GM12878 (cell line): ENCODE data around the gene MRPS18A. TPM values are rescaled to one million over a fixed set of nuclear protein-coding genes. Genes with fewer than 3 reads are reported as not detected.
A peak's percentile ranks its signal among the peaks of the same experiment; 100 is the strongest.

Source experiments
- ATF7 ChIP-seq: fragments of 450-650 bp; IDR thresholded peaks from 2 replicates; pipeline ENCODE4 v1.6.1; 2016; ENCODE audit warnings: low read depth, mild to moderate bottlenecking
- BHLHE40 ChIP-seq, 2 experiments: fragments of 450-650 bp in 1 of 2; IDR thresholded peaks; 2 replicates each; pipeline ENCODE4 v1.6.1; 2011 to 2017; ENCODE audit warnings: low read depth in 2 of 2, borderline replicate concordance in 1 of 2, improper control_type of control experiment in 1 of 2, low read length in 1 of 2, mild to moderate bottlenecking in 1 of 2
- BRCA1 ChIP-seq: IDR thresholded peaks from 2 replicates; pipeline ENCODE4 v1.6.1; 2011; ENCODE audit warnings: low read depth, low read length, improper control_type of control experiment
- EED ChIP-seq: sonication (generic); IDR thresholded peaks from 2 replicates; pipeline ENCODE4 v1.6.1; 2016; ENCODE audit warnings: antibody characterized with exemption, low read depth
- ETV6 ChIP-seq, 2 experiments: fragments of 450-650 bp in 1 of 2; IDR thresholded peaks in 1 of 2; conservative IDR thresholded peaks in 1 of 2; 2 replicates each; pipeline ENCODE4 v1.6.1; 2014; ENCODE audit warnings: antibody characterized with exemption in 1 of 2, borderline replicate concordance in 1 of 2, low read depth in 1 of 2, mild to moderate bottlenecking in 1 of 2, moderate library complexity in 1 of 2
- IKZF2 ChIP-seq, 2 experiments: fragments of 450-650 bp; IDR thresholded peaks; 2 replicates each; pipeline ENCODE4 v1.6.1; 2017; ENCODE audit warnings: mild to moderate bottlenecking in 2 of 2, moderate library complexity in 2 of 2
- JUNB ChIP-seq: IDR thresholded peaks from 2 replicates; pipeline ENCODE4 v1.6.1; 2016; ENCODE audit warnings: antibody characterized with exemption, mild to moderate bottlenecking
- MYC ChIP-seq: IDR thresholded peaks from 2 replicates; pipeline ENCODE4 v1.6.1; 2011; ENCODE audit warnings: mild to moderate bottlenecking, low read length, moderate library complexity, inconsistent platforms; ENCODE audit not compliant: insufficient read depth, insufficient replicate concordance, insufficient read length, severe bottlenecking
- RAD51 ChIP-seq: fragments of 450-650 bp; IDR thresholded peaks from 2 replicates; pipeline ENCODE4 v1.6.1; 2016; ENCODE audit warnings: moderate library complexity, mild to moderate bottlenecking, inconsistent platforms
- SIX5 ChIP-seq: IDR thresholded peaks from 2 replicates; pipeline ENCODE4 v1.6.1; 2011; ENCODE audit warnings: mild to moderate bottlenecking, low read depth, low read length, moderate library complexity; ENCODE audit not compliant: severe bottlenecking
- SMAD1 ChIP-seq: fragments of 450-650 bp; IDR thresholded peaks from 2 replicates; pipeline ENCODE4 v1.6.1; 2018; ENCODE audit warnings: mild to moderate bottlenecking, low read depth; ENCODE audit not compliant: partially characterized antibody
- STAT1 ChIP-seq: fragments of 450-650 bp; conservative IDR thresholded peaks from 2 replicates; pipeline ENCODE4 v1.6.1; 2014; ENCODE audit warnings: antibody characterized with exemption, mild to moderate bottlenecking
- TCF3 ChIP-seq: IDR thresholded peaks from 2 replicates; pipeline ENCODE4 v1.6.1; 2012; ENCODE audit warnings: low read depth, mild to moderate bottlenecking, low read length, borderline replicate concordance; ENCODE audit not compliant: insufficient read depth
- ZBTB11 ChIP-seq: fragments of 450-650 bp; formaldehyde crosslinking; IDR thresholded peaks from 2 replicates; pipeline ENCODE4 v1.5.0; 2022; ENCODE audit warnings: mild to moderate bottlenecking, missing genetic modification characterization
- ZBTB4 ChIP-seq: fragments of 450-650 bp; formaldehyde crosslinking; IDR thresholded peaks from 2 replicates; pipeline ENCODE4 v1.4.0; 2022; ENCODE audit warnings: mild to moderate bottlenecking, moderate library complexity
- ZZZ3 ChIP-seq: IDR thresholded peaks from 2 replicates; pipeline ENCODE4 v1.6.1; 2011; ENCODE audit warnings: low read depth; ENCODE audit not compliant: control insufficient read depth, insufficient read length
- polyA plus RNA-seq, 11 experiments: library from polyadenylated mRNA; depleted of rRNA in 4 of 11; unstranded in 6 of 11; stranded (reverse) in 5 of 11; fragments of >200 nt; fragmentation: Nextera tagmentation in 4 of 11; fragmentation: Illumina TruSeq in 1 of 11; extraction: Ambion mirVana in 4 of 11; extraction: Trizol in 1 of 11; gene quantifications; 1 replicate in 1 of 11; 2 replicates in 10 of 11; pipeline versions ENCODE4 v1.2.1 to v1.2.3, GENCODE V29; 2011 to 2016; ENCODE audit warnings: inconsistent platforms in 2 of 11, missing spikeins in 2 of 11, low read depth in 1 of 11
- total RNA-seq, 4 experiments: library from RNA; depleted of rRNA in 3 of 4; stranded (reverse); fragments of >200 nt in 3 of 4; fragmentation: Illumina TruSeq in 1 of 4; extraction: Trizol in 1 of 4; gene quantifications; 2 replicates each; pipeline versions ENCODE4 v1.2.1 to v1.2.3, GENCODE V29; 2013 to 2021
- TF ChIP-seq, protein P1 (sequence below): fragments of 450-650 bp; IDR thresholded peaks from 2 replicates; pipeline ENCODE4 v1.6.1; 2018; ENCODE audit warnings: mild to moderate bottlenecking, low read depth, moderate library complexity; ENCODE audit not compliant: partially characterized antibody
- TF ChIP-seq, protein P2 (sequence below): fragments of 450-650 bp; IDR thresholded peaks from 2 replicates; pipeline ENCODE4 v1.6.1; 2016; ENCODE audit warnings: mild to moderate bottlenecking

Gene MRPS18A
- total and polyA plus RNA-seq, 10 of the 15 experiments (the other 5 are each of a cell fraction or from before 2014, with no cell fraction given): 66.3 to 158 (median 98.7) TPM

GRCh38 chr6:43629505-43630300 lies 57.9 kb downstream of the MRPS18A start (continued):
- TF ChIP-seq ZBTB11 (CRISPR knock-in tag) (no peak), BRCA1 (no peak), ZZZ3 (no peak), TCF3 (no peak), STAT1 (0 out of 2 replicates have a peak, but pooled peaks have one; percentile 80), MYC (peak; percentile 57), ZBTB4 (no peak), ETV6 (conservative IDR thresholded peaks at IDR 0.05 in 1 of 2, IDR thresholded peaks at IDR 0.05 in 1 of 2; ENCODE audit: borderline replicate concordance in 1 of 2, low read depth in 1 of 2) (no peak), BHLHE40 (IDR thresholded peaks at IDR 0.05; ENCODE audit: borderline replicate concordance in 1 of 2, low read depth in 2 of 2, low read length in 1 of 2) (peak in 1 of 2 experiments; percentile 69; a peak in 2 of 4 replicates), ATF7 (no peak), EED (0 out of 2 replicates have a peak, but pooled peaks have one; percentile 25), RAD51 (no peak), SMAD1 (peak; percentile 97), JUNB (no peak), IKZF2 (IDR thresholded peaks at IDR 0.05) (peak in 1 of 2 experiments; percentile 56; a peak in 2 of 4 replicates), SIX5 (peak; percentile 61)
- TF ChIP-seq, protein P1, sequence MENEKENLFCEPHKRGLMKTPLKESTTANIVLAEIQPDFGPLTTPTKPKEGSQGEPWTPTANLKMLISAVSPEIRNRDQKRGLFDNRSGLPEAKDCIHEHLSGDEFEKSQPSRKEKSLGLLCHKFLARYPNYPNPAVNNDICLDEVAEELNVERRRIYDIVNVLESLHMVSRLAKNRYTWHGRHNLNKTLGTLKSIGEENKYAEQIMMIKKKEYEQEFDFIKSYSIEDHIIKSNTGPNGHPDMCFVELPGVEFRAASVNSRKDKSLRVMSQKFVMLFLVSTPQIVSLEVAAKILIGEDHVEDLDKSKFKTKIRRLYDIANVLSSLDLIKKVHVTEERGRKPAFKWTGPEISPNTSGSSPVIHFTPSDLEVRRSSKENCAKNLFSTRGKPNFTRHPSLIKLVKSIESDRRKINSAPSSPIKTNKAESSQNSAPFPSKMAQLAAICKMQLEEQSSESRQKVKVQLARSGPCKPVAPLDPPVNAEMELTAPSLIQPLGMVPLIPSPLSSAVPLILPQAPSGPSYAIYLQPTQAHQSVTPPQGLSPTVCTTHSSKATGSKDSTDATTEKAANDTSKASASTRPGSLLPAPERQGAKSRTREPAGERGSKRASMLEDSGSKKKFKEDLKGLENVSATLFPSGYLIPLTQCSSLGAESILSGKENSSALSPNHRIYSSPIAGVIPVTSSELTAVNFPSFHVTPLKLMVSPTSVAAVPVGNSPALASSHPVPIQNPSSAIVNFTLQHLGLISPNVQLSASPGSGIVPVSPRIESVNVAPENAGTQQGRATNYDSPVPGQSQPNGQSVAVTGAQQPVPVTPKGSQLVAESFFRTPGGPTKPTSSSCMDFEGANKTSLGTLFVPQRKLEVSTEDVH: no peak
- TF ChIP-seq, protein P2, sequence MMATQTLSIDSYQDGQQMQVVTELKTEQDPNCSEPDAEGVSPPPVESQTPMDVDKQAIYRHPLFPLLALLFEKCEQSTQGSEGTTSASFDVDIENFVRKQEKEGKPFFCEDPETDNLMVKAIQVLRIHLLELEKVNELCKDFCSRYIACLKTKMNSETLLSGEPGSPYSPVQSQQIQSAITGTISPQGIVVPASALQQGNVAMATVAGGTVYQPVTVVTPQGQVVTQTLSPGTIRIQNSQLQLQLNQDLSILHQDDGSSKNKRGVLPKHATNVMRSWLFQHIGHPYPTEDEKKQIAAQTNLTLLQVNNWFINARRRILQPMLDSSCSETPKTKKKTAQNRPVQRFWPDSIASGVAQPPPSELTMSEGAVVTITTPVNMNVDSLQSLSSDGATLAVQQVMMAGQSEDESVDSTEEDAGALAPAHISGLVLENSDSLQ: no peak
